Breast epithelium (tissue), 4 donors: ENCODE measurements around the gene RXRB. TPM values are rescaled to one million over a fixed set of nuclear protein-coding genes. Genes with fewer than 3 reads are reported as not detected.

Experiments used
- DNase-seq, 2 donors: peaks; one replicate each; pipeline ENCODE4 v3.0.0-alpha.2; 2019; ENCODE audit warnings: low spot score in 2 of 2
- H3K27ac ChIP-seq, 2 donors: fragments of 200-600 bp; sonication (generic) in 1 of 2; one replicate each; pipeline ENCODE4 v1.5.1; 2016 to 2019; ENCODE audit warnings: mild to moderate bottlenecking in 1 of 2
- H3K27me3 ChIP-seq, 2 donors: fragments of 200-600 bp; sonication (generic) in 1 of 2; one replicate each; pipeline versions ENCODE4 v1.5.1 to v1.6.0; 2017 to 2019; ENCODE audit warnings: control low read depth in 1 of 2, mild to moderate bottlenecking in 1 of 2
- H3K36me3 ChIP-seq: fragments of 200-600 bp; one replicate; pipeline ENCODE4 v1.5.1; 2019
- H3K4me1 ChIP-seq, 2 donors: fragments of 200-600 bp; sonication (generic); one replicate each; pipeline ENCODE4 v1.5.1; 2016 to 2019; ENCODE audit warnings: control low read depth in 1 of 2
- H3K4me3 ChIP-seq, 3 donors: fragments of 200-600 bp; sonication (generic); 1 replicate in 2 of 3; 2 replicates in 1 of 3; pipeline ENCODE4 v1.5.1; 2016 to 2019; ENCODE audit warnings: mild to moderate bottlenecking in 3 of 3, moderate library complexity in 2 of 3
- H3K9me3 ChIP-seq, 2 donors: fragments of 200-600 bp; sonication (generic) in 1 of 2; one replicate each; pipeline ENCODE4 v1.5.1; 2016 to 2019; ENCODE audit warnings: control low read depth in 1 of 2
- POLR2A ChIP-seq: fragments of 450-650 bp; IDR thresholded peaks from one replicate; pipeline ENCODE4 v1.6.1; 2016; ENCODE audit warnings: antibody characterized with exemption, mild to moderate bottlenecking, moderate library complexity
- POLR2AphosphoS5 ChIP-seq, 3 donors: sonication (generic); formaldehyde crosslinking; IDR thresholded peaks; one replicate each; pipeline ENCODE4 v1.6.1; 2017; ENCODE audit warnings: antibody characterized with exemption in 3 of 3
- intact Hi-C: fragments of 100-400 bp; cut with DNase I; formaldehyde crosslinking; loops from one replicate; pipeline ENCODE4 v1.15.1; 2023; ENCODE audit warnings: low total_unique reads
- total RNA-seq, 3 donors: library from RNA; depleted of rRNA; stranded (reverse); fragments of >200 nt; gene quantifications; one replicate each; pipeline ENCODE4 v1.1.0, GENCODE V29; 2016
- TF ChIP-seq, protein P1 (sequence below), 3 donors: fragments of 450-650 bp; IDR thresholded peaks; one replicate each; pipeline ENCODE4 v1.5.1; 2016 to 2017; ENCODE audit warnings: antibody characterized with exemption in 3 of 3, mild to moderate bottlenecking in 3 of 3, moderate library complexity in 3 of 3

RXRB gene
- total RNA-seq, 3 donors from 2014 or later: 27.4 to 39.1 (median 27.5) TPM

DNA sequence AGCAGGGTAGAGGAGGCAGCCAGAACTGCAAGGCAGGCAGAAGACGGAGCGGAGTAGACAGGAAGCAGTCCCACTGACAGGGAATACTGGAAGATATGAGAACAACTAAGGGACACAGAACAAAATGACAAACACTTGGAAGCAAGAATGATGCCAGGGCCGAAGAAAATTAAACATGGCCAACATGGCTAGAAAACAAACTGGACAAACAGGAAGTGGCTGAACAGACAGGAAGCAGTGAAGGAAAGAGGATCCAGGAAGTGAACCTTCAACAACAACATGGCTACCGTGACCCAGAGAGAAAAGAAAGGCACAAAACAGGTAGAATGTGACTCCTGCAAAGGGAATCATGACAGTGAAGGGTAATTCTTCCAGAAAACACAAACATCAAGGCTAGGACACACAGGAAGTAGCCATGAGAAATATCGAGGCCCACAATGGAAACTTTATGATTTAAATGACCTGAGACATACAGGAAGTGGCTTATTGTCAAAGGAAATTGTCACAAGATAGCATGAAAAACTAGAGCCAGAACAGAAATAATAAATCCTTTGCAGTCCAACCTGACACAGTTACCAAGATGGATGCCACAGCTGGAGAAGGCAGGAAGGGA lies 17.3 kb downstream of the RXRB start:
- intact Hi-C loops: no loop called here
- H3K9me3 ChIP-seq: no peaks in the 10 kb centered on the region
- H3K36me3 ChIP-seq: no peaks in the 10 kb centered on the region
- H3K27ac ChIP-seq: no peak overlapping the region
- no peak overlapping the region for H3K4me3 ChIP-seq
- H3K4me1 ChIP-seq: no peaks in the 10 kb centered on the region
- TF ChIP-seq POLR2A: no peak
- DNase-seq: no peak
- no peaks in the 10 kb centered on the region for H3K27me3 ChIP-seq

DNA sequence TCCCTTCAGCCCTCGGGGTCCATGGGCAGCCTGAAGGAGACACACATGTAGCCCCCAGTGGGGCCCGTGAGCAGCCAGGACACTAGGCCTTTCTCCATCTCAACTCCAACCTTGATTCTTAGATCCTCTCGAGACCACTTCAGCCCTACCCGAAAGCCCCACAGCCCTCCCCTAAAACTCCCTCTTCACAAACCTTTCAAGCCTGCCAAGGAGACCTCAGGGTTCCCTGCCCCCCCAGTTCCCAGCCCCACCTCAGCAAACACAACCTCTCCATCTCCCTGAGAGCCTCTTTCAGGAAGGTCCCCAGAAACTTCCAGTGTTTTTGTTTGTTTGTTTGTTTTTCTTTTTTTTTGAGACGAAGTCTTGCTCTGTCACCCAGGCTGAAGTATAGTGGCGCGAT lies 19.3 kb downstream of the RXRB start:
- Histone ChIP-seq H3K27ac (no peak overlapping the region), H3K4me1 (no peaks in the 10 kb centered on the region), H3K27me3 (no peaks in the 10 kb centered on the region), H3K4me3 (no peak overlapping the region), H3K36me3 (no peaks in the 10 kb centered on the region), H3K9me3 (no peaks in the 10 kb centered on the region)
- DNase-seq: no peak
- intact Hi-C loops: no loop called here
- TF ChIP-seq POLR2A (no peak), POLR2AphosphoS5 (IDR thresholded peaks at IDR 0.05) (no peak)
- TF ChIP-seq, protein P1, sequence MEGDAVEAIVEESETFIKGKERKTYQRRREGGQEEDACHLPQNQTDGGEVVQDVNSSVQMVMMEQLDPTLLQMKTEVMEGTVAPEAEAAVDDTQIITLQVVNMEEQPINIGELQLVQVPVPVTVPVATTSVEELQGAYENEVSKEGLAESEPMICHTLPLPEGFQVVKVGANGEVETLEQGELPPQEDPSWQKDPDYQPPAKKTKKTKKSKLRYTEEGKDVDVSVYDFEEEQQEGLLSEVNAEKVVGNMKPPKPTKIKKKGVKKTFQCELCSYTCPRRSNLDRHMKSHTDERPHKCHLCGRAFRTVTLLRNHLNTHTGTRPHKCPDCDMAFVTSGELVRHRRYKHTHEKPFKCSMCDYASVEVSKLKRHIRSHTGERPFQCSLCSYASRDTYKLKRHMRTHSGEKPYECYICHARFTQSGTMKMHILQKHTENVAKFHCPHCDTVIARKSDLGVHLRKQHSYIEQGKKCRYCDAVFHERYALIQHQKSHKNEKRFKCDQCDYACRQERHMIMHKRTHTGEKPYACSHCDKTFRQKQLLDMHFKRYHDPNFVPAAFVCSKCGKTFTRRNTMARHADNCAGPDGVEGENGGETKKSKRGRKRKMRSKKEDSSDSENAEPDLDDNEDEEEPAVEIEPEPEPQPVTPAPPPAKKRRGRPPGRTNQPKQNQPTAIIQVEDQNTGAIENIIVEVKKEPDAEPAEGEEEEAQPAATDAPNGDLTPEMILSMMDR (IDR thresholded peaks at IDR 0.05): no peak

DNA sequence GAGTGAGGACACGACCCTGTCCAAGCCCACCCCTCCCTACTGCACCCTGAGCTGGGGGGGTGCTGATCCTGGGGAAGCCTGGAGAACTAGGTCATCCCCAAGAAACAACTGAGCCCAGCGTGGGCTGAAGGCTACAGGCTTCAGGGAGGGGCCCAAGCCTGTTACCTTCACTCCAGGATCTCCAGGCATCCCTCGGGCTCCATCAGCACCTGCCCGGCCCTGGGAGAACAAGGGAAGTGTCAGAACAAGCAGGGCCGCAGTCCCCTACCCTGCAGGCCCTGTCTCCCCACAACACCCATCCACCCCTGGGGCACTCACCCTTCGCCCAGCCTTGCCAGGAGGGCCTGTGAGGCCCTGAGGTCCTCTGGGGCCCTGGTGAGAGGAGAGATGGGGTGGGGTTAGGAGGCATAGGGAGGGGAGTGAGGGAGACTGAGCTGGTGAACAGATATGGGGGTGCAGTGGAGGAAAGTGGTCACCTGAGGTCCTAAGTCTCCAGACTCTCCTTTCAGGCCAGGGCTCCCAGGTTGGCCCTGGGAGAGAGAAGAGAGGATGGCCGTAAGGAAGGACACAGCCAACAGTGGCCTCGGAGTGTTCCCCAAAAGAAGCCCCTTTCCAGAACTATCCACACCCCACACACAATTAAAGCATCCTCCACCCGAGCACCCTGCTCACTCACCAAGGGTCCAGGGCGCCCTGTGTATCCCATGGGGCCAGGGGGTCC lies 21.6 kb downstream of the RXRB start:
- no peaks in the 10 kb centered on the region for H3K36me3 ChIP-seq
- H3K4me3 ChIP-seq: no peak overlapping the region
- intact Hi-C loops: no loop called here
- no peaks in the 10 kb centered on the region for H3K27me3 ChIP-seq
- no peak for TF ChIP-seq POLR2AphosphoS5 (IDR thresholded peaks at IDR 0.05)
- TF ChIP-seq, protein P1 (IDR thresholded peaks at IDR 0.05): no peak
- no peak for TF ChIP-seq POLR2A
- H3K9me3 ChIP-seq: no peaks in the 10 kb centered on the region
- H3K4me1 ChIP-seq: no peaks in the 10 kb centered on the region
- no peak overlapping the region for H3K27ac ChIP-seq
- no peak for DNase-seq

DNA sequence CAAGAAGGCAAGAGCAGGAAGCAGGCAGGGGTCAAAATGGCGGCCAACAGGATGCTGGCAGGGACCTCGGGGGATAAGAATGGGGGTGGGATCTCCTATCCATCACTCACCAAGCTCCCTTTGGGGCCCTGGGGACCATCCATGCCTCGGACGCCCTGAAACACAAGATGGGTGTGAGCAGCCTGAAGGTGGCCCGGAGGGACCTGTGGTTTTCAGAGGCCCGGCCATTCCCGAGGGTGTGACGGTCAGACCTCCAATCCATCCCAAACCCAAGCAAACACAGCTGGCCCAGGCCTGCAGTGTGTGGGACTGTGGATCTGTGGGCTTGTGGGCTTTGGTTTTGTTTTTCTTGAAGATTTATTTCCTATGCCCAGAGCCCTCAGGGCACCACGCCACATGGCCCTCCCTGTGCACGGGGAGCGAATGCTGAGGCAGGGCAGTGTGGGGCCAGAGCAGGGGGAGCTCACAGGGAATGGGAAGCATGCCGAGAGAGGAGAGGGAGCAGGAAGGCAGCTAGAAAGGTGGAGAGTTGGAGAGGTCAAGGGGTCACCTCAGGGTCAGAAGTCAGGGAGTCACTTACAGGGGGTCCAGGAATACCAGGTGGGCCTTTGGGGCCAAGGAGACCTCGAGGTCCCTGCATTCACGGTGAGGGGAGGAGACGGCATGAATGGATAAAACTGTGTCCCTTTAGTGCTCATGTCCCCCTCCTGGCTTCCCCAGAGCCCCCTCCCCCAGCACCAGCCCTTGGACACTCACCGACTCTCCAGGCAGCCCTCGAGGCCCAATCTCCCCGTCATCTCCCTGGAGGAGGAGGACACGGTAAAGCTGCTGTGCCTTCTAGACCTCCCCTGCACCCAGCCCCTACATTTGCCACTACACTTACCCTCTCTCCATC lies 22.7 kb downstream of the RXRB start:
- no peak for DNase-seq
- no peaks in the 10 kb centered on the region for H3K9me3 ChIP-seq
- intact Hi-C loops: no loop called here
- no peaks in the 10 kb centered on the region for H3K27me3 ChIP-seq
- TF ChIP-seq, protein P1 (IDR thresholded peaks at IDR 0.05): no peak
- no peaks in the 10 kb centered on the region for H3K36me3 ChIP-seq
- no peak overlapping the region for H3K4me3 ChIP-seq
- H3K4me1 ChIP-seq: no peaks in the 10 kb centered on the region
- H3K27ac ChIP-seq: no peak overlapping the region

DNA sequence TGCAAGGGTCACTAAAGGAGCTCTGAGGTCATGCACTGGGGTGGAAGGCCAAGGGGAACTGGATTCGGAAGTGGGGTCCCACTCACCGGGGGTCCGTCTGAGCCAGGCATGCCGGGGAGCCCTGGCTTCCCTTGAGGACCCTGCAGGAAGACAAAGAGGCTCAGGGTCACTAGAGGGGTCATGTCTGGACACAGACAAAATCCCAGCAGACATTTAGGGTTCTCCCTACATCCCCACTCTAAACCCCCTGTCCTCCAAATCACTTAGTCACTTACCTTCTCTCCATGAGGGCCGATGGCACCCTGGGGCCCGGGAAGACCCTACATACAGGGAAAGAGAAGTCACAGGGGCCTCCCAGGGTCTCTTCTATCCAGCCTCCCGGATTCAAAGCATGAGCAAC lies 23.6 kb downstream of the RXRB start:
- no peak for DNase-seq
- no peak overlapping the region for H3K27ac ChIP-seq
- intact Hi-C loops: no loop called here
- H3K27me3 ChIP-seq: no peaks in the 10 kb centered on the region
- H3K36me3 ChIP-seq: no peaks in the 10 kb centered on the region
- no peaks in the 10 kb centered on the region for H3K9me3 ChIP-seq
- TF ChIP-seq, protein P1 (IDR thresholded peaks at IDR 0.05): no peak
- TF ChIP-seq POLR2A (no peak), POLR2AphosphoS5 (IDR thresholded peaks at IDR 0.05) (no peak)
- no peak overlapping the region for H3K4me3 ChIP-seq
- no peaks in the 10 kb centered on the region for H3K4me1 ChIP-seq
